ENCODE results near the gene MYO7A.

Gene MYO7A

GRCh38 chr11:77127920-77128691 is at the start of gene MYO7A:
TSS of gene MYO7A (plus strand) at chr11:77128246. CDS start at chr11:77130635, 2,389 bp downstream.
- peak; percentile 28 for DNase-seq

GRCh38 chr11:77079666-77080065 is 48.4 kb upstream of the MYO7A start:
- DNase-seq = no peak

- DNase-seq = peak; percentile 7
Measured at GRCh38 chr11:77080643-77081210, 47.3 kb upstream of the MYO7A start.

GRCh38 chr11:77081381-77081851 is 46.6 kb upstream of the MYO7A start:
- no peak for DNase-seq

GRCh38 chr11:77081976-77082836 is 45.8 kb upstream of the MYO7A start:
- DNase-seq = no peak

GRCh38 chr11:77082838-77083565 is 45.0 kb upstream of the MYO7A start:
- DNase-seq = peak; percentile 37

GRCh38 chr11:77083566-77084245 is 44.3 kb upstream of the MYO7A start:
- DNase-seq = no peak

GRCh38 chr11:77084581-77085191 is 43.4 kb upstream of the MYO7A start:
- no peak for DNase-seq

GRCh38 chr11:77085652-77086051 is 42.4 kb upstream of the MYO7A start:
- DNase-seq = no peak

GRCh38 chr11:77086521-77087472 is 41.2 kb upstream of the MYO7A start:
- no peak for DNase-seq

- no peak for DNase-seq
Measured at GRCh38 chr11:77087723-77088225, 40.3 kb upstream of the MYO7A start.

- DNase-seq = no peak
Measured at GRCh38 chr11:77088236-77089003, 39.6 kb upstream of the MYO7A start.

GRCh38 chr11:77089004-77089545 is 39.0 kb upstream of the MYO7A start:
- DNase-seq = no peak

- DNase-seq = no peak
Measured at GRCh38 chr11:77090046-77090372, 38.0 kb upstream of the MYO7A start.

- DNase-seq = no peak
Measured at GRCh38 chr11:77090373-77091111, 37.5 kb upstream of the MYO7A start.

- DNase-seq = peak; percentile 64
Measured at GRCh38 chr11:77091146-77091940, 36.7 kb upstream of the MYO7A start.

- no peak for DNase-seq
Measured at GRCh38 chr11:77092382-77092781, 35.7 kb upstream of the MYO7A start.

Measured in fibroblast of upper back skin (primary cell).